Gastrocnemius medialis (tissue), 4 donors: ENCODE results near the gene HERC6. TPM values are rescaled to one million over a fixed set of nuclear protein-coding genes. Genes with fewer than 3 reads are reported as not detected.
A peak's percentile ranks its signal among the peaks of the same experiment; 100 is the strongest.

ENCODE experiments used
- ATAC-seq, 2 donors: fragments of 150-250 bp; one replicate each; pipeline ENCODE4 v1.9.1; 2016
- DNase-seq, 2 donors: peaks; one replicate each; pipeline ENCODE4 v3.0.0-alpha.2; 2019
- H3K27ac ChIP-seq, 4 donors: fragments of 200-600 bp; sonication (generic); 1 replicate in 1 of 4; 2 replicates in 3 of 4; pipeline ENCODE4 v1.5.1; 2016 to 2018; ENCODE audit warnings: mild to moderate bottlenecking in 2 of 4, moderate library complexity in 1 of 4
- H3K27me3 ChIP-seq, 3 donors: fragments of 200-600 bp; sonication (generic) in 2 of 3; 1 replicate in 1 of 3; 2 replicates in 2 of 3; pipeline versions ENCODE4 v1.5.1 to v1.6.0; 2016 to 2019; ENCODE audit warnings: mild to moderate bottlenecking in 1 of 3, moderate library complexity in 1 of 3
- H3K36me3 ChIP-seq, 2 donors: fragments of 200-600 bp; sonication (generic) in 1 of 2; one replicate each; pipeline ENCODE4 v1.5.1; 2017 to 2018
- H3K4me1 ChIP-seq, 2 donors: fragments of 200-600 bp; sonication (generic) in 1 of 2; one replicate each; pipeline ENCODE4 v1.5.1; 2016 to 2017; ENCODE audit warnings: mild to moderate bottlenecking in 2 of 2
- H3K4me3 ChIP-seq, 4 donors: fragments of 200-600 bp; sonication (generic) in 3 of 4; 1 replicate in 1 of 4; 2 replicates in 3 of 4; pipeline ENCODE4 v1.5.1; 2016 to 2019; ENCODE audit warnings: mild to moderate bottlenecking in 2 of 4
- H3K9me3 ChIP-seq, 3 donors: fragments of 200-600 bp; sonication (generic) in 2 of 3; 1 replicate in 1 of 3; 2 replicates in 2 of 3; pipeline ENCODE4 v1.5.1; 2016 to 2019
- CTCF ChIP-seq, 5 experiments: fragments of 450-650 bp in 3 of 5; fragments of 200-600 bp in 2 of 5; sonication (generic) in 2 of 5; IDR thresholded peaks in 4 of 5; conservative IDR thresholded peaks in 1 of 5; 1 replicate in 4 of 5; 2 replicates in 1 of 5; pipeline ENCODE4 v1.5.1; 2016 to 2019; ENCODE audit warnings: antibody characterized with exemption in 5 of 5, mild to moderate bottlenecking in 3 of 5, moderate library complexity in 3 of 5
- POLR2A ChIP-seq, 2 donors: fragments of 450-650 bp; IDR thresholded peaks; one replicate each; pipeline ENCODE4 v1.6.1; 2017; ENCODE audit warnings: antibody characterized with exemption in 2 of 2, mild to moderate bottlenecking in 2 of 2, moderate library complexity in 2 of 2
- in situ Hi-C, 4 donors: fragments of 200-750 bp; cut with MboI; loops; one replicate each; pipeline versions ENCODE4 v1.15.0 to v1.8.0; 2017; ENCODE audit warnings: low sequenced_read_pairs in 4 of 4
- intact Hi-C: fragments of 100-400 bp; cut with DNase I; formaldehyde crosslinking; loops from one replicate; pipeline ENCODE4 v1.15.1; 2023; ENCODE audit warnings: low total_unique reads
- total RNA-seq, 4 donors: library from RNA; depleted of rRNA; stranded (reverse); fragments of >200 nt; gene quantifications; one replicate each; pipeline versions ENCODE4 v1.1.0 to v1.2.3, GENCODE V29; 2016

The HERC6 gene
- total RNA-seq, 4 donors from 2014 or later: 0.42 to 1.6 (median 1.0) TPM

GRCh38 chr4:88451205-88451604 lies 72.6 kb downstream of the HERC6 start:
- DNase-seq: no peak
- TF ChIP-seq CTCF (IDR thresholded peaks at IDR 0.05 in 4 of 5, conservative IDR thresholded peaks at IDR 0.05 in 1 of 5) (no peak), POLR2A (IDR thresholded peaks at IDR 0.05) (no peak)
- Histone ChIP-seq H3K36me3 (no peaks in the 10 kb centered on the region), H3K9me3 (no peaks in the 10 kb centered on the region), H3K4me1 (no peaks in the 10 kb centered on the region), H3K27me3 (no peaks in the 10 kb centered on the region), H3K4me3 (no peak overlapping the region), H3K27ac (no peak overlapping the region)
- no peak for ATAC-seq
- intact Hi-C loops (no loop called here), in situ Hi-C loops (no loop called here)

GRCh38 chr4:88452912-88453311 lies 74.3 kb downstream of the HERC6 start:
- ATAC-seq (no peak), DNase-seq (no peak)
- TF ChIP-seq CTCF (IDR thresholded peaks at IDR 0.05 in 4 of 5, conservative IDR thresholded peaks at IDR 0.05 in 1 of 5) (no peak), POLR2A (IDR thresholded peaks at IDR 0.05) (no peak)
- Histone ChIP-seq H3K27ac (no peak overlapping the region), H3K4me1 (no peaks in the 10 kb centered on the region), H3K4me3 (no peak overlapping the region), H3K9me3 (no peaks in the 10 kb centered on the region), H3K36me3 (no peaks in the 10 kb centered on the region), H3K27me3 (no peaks in the 10 kb centered on the region)
- in situ Hi-C loops: no loop called here
- intact Hi-C loops: no loop called here

- peak; percentile 88 to 95 for ATAC-seq
- H3K4me1 ChIP-seq: no peaks in the 10 kb centered on the region
- H3K4me3 ChIP-seq: peak within 1 kb of the TSS; percentile 67 to 98 (median 71)
- TF ChIP-seq POLR2A (IDR thresholded peaks at IDR 0.05) (peak; percentile 34 to 60), CTCF (IDR thresholded peaks at IDR 0.05 in 4 of 5, conservative IDR thresholded peaks at IDR 0.05 in 1 of 5) (peak; percentile 45 to 68 (median 62))
- peak; percentile 61 to 82 for DNase-seq
- peak within 1 kb of the TSS; percentile 53 to 77 (median 63) for H3K27ac ChIP-seq
- no peaks in the 10 kb centered on the region for H3K36me3 ChIP-seq
- in situ Hi-C loops (no loop called here), intact Hi-C loops (loop anchor here (1.0 to 5.0 kb wide), 4 partner anchors 66 to 237 kb away; partner anchors contain the start of genes HERC6, PPM1K and PYURF)
- H3K27me3 ChIP-seq: no peaks in the 10 kb centered on the region
- H3K9me3 ChIP-seq: no peaks in the 10 kb centered on the region
Measured at GRCh38 chr4:88456670-88457306, 78.1 kb downstream of the HERC6 start, which contains the start of gene HERC5. TSS of gene HERC5 (plus strand) at chr4:88457119. CDS start at chr4:88457270, 151 bp downstream.

GRCh38 chr4:88457307-88458103 lies 78.9 kb downstream of the HERC6 start:
- TF ChIP-seq CTCF (IDR thresholded peaks at IDR 0.05 in 4 of 5, conservative IDR thresholded peaks at IDR 0.05 in 1 of 5) (no peak), POLR2A (IDR thresholded peaks at IDR 0.05) (no peak)
- Histone ChIP-seq H3K4me1 (no peaks in the 10 kb centered on the region), H3K27me3 (no peaks in the 10 kb centered on the region), H3K27ac (peak overlapping the region; percentile 53 to 77 (median 63)), H3K4me3 (peak overlapping the region; percentile 67 to 98 (median 71)), H3K9me3 (no peaks in the 10 kb centered on the region), H3K36me3 (no peaks in the 10 kb centered on the region)
- in situ Hi-C loops (no loop called here), intact Hi-C loops (loop anchor here (1.0 to 5.0 kb wide), 3 partner anchors 65 to 173 kb away; partner anchors contain the start of genes HERC6, PPM1K and PYURF)
- DNase-seq (peak in 1 of 2 donors; percentile 33), ATAC-seq (peak; percentile 56 to 60)
